Chondrocyte (in vitro differentiated cells): ENCODE data around the gene SLC66A3. TPM values are rescaled to one million over a fixed set of nuclear protein-coding genes. Genes with fewer than 3 reads are reported as not detected.

Experiments
- DNase-seq: peaks from one replicate; pipeline ENCODE4 v3.0.0; 2021; ENCODE audit warnings: mixed read lengths, low spot score
- H3K27ac Mint-ChIP-seq: one replicate; pipeline ENCODE4 v1.8.0; 2021; ENCODE audit warnings: mild to moderate bottlenecking, moderate library complexity, mixed read lengths; ENCODE audit not compliant: unreplicated experiment
- H3K27me3 Mint-ChIP-seq: 2 replicates; pipeline ENCODE4 v1.8.0; 2021; ENCODE audit warnings: low read depth, mixed read lengths
- H3K36me3 Mint-ChIP-seq: 2 replicates; pipeline ENCODE4 v1.8.0; 2021; ENCODE audit warnings: low read depth, mixed read lengths
- H3K4me1 Mint-ChIP-seq: 2 replicates; pipeline ENCODE4 v1.8.0; 2021; ENCODE audit warnings: low read depth, mild to moderate bottlenecking, mixed read lengths
- H3K4me3 Mint-ChIP-seq: one replicate; pipeline ENCODE4 v1.8.0; 2021; ENCODE audit warnings: mild to moderate bottlenecking, moderate library complexity, mixed read lengths; ENCODE audit not compliant: unreplicated experiment
- H3K9me3 Mint-ChIP-seq: 2 replicates; pipeline ENCODE4 v1.8.0; 2021; ENCODE audit warnings: low read depth, mixed read lengths
- total RNA-seq: library from RNA; stranded (reverse); gene quantifications from 3 replicates; pipeline ENCODE4 v1.2.1, GENCODE V29; 2021
- TF ChIP-seq, protein P1 (sequence below): fragments of 200-600 bp; sonication (generic); IDR thresholded peaks from 2 replicates; pipeline ENCODE4 v1.5.0; 2021; ENCODE audit warnings: antibody characterized with exemption, mild to moderate bottlenecking, moderate library complexity

SLC66A3 gene
- total RNA-seq, 1 donor from 2014 or later, result 29.3 TPM

DNA sequence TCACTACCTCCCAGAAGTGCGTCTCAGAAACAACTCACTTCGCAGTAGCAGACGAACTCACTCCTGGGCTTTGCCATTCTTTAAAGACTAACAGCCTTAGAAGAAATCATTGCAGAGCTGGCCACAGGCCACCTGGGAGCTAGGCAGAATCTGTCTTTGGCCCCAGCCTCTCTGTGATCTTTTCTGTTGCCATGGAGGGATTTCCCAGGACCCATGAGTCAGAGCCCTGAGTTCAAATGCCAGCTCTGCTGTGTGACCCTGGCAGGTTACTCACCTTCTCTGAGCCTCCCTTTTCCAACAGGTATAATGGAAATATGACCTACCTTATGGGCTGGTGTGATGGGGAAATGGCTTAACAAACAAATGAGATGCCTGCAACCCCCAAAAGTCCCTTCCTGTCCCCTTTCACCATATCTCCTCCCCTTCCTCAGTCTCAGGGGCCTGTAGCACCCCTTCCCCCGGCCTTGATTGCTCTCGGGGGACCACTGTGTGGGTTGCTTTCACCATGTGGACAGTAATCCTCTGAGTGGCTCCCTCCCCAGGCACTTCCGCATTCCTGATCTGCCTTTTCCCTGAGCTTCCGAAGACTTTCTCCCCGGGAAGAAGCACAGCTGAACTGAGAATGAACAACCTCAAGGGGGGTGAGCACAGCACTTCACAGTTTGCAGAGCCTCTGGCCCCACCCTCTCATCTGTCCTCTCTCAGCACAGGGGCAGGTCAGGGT lies 34.0 kb upstream of the SLC66A3 start:
- Mint-ChIP-seq H3K4me3 (no peak overlapping the region), H3K4me1 (peaks cover 4% of the 10 kb centered on the region), H3K9me3 (no peaks in the 10 kb centered on the region), H3K27me3 (peaks cover 10% of the 10 kb centered on the region), H3K27ac (no peak overlapping the region), H3K36me3 (no peaks in the 10 kb centered on the region)
- TF ChIP-seq, protein P1, sequence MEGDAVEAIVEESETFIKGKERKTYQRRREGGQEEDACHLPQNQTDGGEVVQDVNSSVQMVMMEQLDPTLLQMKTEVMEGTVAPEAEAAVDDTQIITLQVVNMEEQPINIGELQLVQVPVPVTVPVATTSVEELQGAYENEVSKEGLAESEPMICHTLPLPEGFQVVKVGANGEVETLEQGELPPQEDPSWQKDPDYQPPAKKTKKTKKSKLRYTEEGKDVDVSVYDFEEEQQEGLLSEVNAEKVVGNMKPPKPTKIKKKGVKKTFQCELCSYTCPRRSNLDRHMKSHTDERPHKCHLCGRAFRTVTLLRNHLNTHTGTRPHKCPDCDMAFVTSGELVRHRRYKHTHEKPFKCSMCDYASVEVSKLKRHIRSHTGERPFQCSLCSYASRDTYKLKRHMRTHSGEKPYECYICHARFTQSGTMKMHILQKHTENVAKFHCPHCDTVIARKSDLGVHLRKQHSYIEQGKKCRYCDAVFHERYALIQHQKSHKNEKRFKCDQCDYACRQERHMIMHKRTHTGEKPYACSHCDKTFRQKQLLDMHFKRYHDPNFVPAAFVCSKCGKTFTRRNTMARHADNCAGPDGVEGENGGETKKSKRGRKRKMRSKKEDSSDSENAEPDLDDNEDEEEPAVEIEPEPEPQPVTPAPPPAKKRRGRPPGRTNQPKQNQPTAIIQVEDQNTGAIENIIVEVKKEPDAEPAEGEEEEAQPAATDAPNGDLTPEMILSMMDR, result no peak
- no peak for DNase-seq

DNA sequence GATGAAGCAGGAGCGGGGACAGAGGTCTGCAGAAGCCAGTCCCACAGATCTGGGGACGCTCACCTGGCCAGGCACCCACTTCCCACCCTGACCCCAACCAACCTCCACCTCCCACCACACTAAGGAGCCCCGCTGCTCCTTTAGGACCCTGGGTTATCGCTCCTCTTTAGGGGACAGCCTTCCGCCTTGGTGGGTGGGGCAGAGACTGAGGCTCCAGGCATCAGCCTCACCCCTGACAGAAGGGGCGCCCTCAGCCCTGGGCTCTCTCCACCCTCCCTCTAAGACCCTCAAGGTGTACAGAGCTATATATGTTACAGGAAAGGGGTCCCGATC lies 33.5 kb upstream of the SLC66A3 start:
- Mint-ChIP-seq H3K4me1 (peaks cover 4% of the 10 kb centered on the region), H3K36me3 (no peaks in the 10 kb centered on the region), H3K9me3 (no peaks in the 10 kb centered on the region), H3K27me3 (peaks cover 9% of the 10 kb centered on the region), H3K27ac (no peak overlapping the region), H3K4me3 (no peak overlapping the region)
- TF ChIP-seq, protein P1, result no peak
- DNase-seq, result no peak

DNA sequence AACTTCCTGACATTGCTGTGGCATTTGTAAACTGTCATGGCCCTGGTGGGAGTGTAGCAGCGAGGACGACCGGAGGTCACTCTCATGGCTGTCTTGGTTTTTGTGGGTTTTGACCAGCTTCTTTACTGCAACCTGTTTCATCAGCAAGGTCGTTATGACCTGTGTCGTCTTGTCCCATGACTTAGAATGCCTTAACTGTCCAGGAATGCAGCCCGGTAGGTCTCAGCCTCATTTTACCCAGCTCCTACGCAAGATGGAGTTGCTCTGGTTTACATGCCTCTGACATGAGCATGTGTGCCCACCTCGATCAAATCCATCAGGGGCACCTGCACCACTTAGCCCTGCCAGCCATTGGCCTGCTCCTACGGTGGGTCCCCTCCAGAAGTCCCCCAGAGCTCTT lies 32.9 kb upstream of the SLC66A3 start:
- H3K4me3 Mint-ChIP-seq, result no peak overlapping the region
- peaks cover 8% of the 10 kb centered on the region for H3K27me3 Mint-ChIP-seq
- TF ChIP-seq, protein P1, result no peak
- H3K27ac Mint-ChIP-seq, result no peak overlapping the region
- H3K4me1 Mint-ChIP-seq, result peaks cover 4% of the 10 kb centered on the region
- no peaks in the 10 kb centered on the region for H3K9me3 Mint-ChIP-seq
- no peak for DNase-seq
- no peaks in the 10 kb centered on the region for H3K36me3 Mint-ChIP-seq

DNA sequence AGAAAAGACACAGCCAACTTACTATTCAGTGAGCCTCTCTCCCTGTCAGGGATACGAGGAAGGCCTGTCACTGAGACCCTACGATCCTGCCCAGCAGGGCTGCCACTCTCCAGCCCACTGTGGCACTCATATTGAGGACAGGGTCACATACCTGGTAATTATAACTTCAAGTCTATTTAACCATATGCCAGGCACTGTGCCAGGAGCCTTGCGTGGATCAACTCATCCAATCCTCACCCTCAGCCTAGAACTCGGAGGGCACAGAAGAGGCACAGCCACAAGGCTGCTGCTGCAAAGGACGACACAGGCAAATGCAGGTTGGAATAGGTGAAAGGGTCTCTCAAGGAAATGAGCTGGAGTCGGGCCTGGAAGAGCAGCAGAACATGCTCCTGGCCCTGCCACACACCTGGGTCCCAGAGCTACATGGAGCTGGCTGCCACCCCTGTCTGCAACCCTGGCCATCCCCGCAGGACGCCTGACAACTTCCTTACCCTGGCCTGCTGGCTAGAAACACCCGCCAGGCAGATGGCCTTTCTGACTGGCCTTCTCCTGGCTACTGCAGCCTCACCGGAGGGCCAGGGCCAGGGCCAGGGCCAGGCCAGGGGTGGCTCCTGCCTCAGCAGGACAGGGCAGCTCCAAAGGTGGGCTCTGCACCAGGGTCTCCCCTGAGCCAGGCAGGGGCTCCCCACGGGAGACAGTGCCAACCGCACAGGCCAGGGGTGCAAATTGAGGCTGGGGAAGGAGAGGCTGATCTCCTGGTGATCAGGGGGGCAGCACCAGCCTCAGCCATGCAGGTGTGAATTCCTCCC lies 32.1 kb upstream of the SLC66A3 start:
- Mint-ChIP-seq H3K4me3 (no peak overlapping the region), H3K9me3 (no peaks in the 10 kb centered on the region), H3K27ac (no peak overlapping the region), H3K4me1 (peaks cover 5% of the 10 kb centered on the region), H3K36me3 (no peaks in the 10 kb centered on the region), H3K27me3 (peaks cover 8% of the 10 kb centered on the region)
- DNase-seq, result no peak
- TF ChIP-seq, protein P1, result no peak

DNA sequence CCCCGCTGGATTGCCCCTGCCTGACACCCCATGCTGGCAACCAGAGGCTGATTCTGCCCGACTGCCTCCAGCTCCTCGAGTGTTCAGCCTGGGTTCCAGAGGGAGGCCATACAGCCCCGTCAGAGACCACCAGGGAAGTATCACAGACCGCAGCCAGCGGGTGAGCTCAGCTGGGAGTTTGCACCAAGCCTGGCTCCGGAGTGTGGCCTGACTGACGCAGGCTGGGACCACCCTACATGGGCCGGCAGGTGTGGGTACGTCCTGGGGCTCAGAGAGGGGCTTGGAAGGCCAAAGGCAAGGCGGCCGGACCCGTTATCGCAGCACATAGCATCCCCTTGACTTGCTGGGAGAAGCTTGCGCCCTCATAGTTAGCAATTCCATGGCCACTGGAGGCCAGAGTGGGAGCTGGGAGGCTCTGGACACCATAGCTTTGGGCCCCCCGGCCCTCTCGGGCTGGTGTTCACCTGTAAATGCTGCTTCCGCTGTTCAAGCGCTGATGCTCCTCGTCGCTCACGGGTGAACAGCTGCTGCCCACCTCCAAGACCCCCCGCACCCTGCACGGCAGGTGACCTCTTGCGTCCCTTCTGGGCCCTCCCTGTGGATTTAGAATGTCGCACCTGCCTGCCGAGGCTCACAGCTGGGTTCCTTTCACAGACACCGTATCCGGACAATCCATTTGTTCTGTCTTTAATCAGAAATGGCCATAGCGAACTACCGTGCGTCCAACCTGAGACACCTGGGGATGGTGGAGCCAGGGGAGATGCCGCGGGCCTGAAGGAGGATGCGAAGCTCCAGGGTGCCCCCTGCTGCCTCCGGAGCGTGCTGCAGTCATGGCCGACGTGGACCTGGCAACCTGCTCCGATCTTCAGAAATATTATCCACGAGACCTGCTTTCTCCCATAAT lies 31.2 kb upstream of the SLC66A3 start:
- Mint-ChIP-seq H3K27me3 (peaks cover 8% of the 10 kb centered on the region), H3K36me3 (no peaks in the 10 kb centered on the region)
- DNase-seq, result no peak

More for the DNA sequence above, 31.2 kb upstream of the SLC66A3 start:
- Mint-ChIP-seq H3K9me3 (no peaks in the 10 kb centered on the region), H3K4me3 (no peak overlapping the region), H3K4me1 (peaks cover 12% of the 10 kb centered on the region), H3K27ac (no peak overlapping the region)
- TF ChIP-seq, protein P1, result peak; percentile 92
